Measurements from ENCODE around the gene ABCC8. TPM values are rescaled to one million over a fixed set of nuclear protein-coding genes. Genes with fewer than 3 reads are reported as not detected.
A peak's percentile ranks its signal among the peaks of the same experiment; 100 is the strongest.

Gene ABCC8
- total and polyA plus RNA-seq, 9 of the 15 experiments (the other 6 are each of a cell fraction or from before 2014, with no cell fraction given), result not detected

- TF ChIP-seq E2F6 (IDR thresholded peaks at IDR 0.05; ENCODE audit: borderline replicate concordance in 1 of 2, extremely low read depth in 1 of 2, insufficient read depth in 1 of 2, insufficient read length in 1 of 2, low read depth in 1 of 2, low read length in 1 of 2, poor library complexity in 1 of 2, severe bottlenecking in 1 of 2) (peak; percentile 17 to 74), POLR3G (IDR thresholded peaks at IDR 0.05; ENCODE audit: extremely low read depth, insufficient read length, insufficient replicate concordance) (no peak), CHD7 (IDR thresholded peaks at IDR 0.05; ENCODE audit: low read depth, low read length) (no peak), RAD21 (CRISPR knock-in tag; conservative IDR thresholded peaks at IDR 0.05 in 1 of 2, IDR thresholded peaks at IDR 0.05 in 1 of 2) (peak; percentile 39 to 78; a peak in 3 of 4 replicates), RB1 (IDR thresholded peaks at IDR 0.05; ENCODE audit: low read depth) (0 out of 2 replicates have a peak, but pooled peaks have one; percentile 14), ZNF311 (CRISPR knock-in tag; IDR thresholded peaks at IDR 0.05) (no peak), THAP12 (CRISPR knock-in tag; IDR thresholded peaks at IDR 0.05) (no peak)
Observed at GRCh38 chr11:17386331-17387084, 90.1 kb downstream of the ABCC8 start (continued).
